D721Med (cell line): Measurements from ENCODE around the gene HES3.
"Not testable (repeated sequence)": the region's sequence is repeated elsewhere in the genome, so short reads cannot be mapped to it uniquely, and the experiment has no call there.

Source experiments
- DNase-seq: peaks from one replicate; pipeline ENCODE4 v3.0.0; 2011; ENCODE audit warnings: low spot score; ENCODE audit not compliant: insufficient read length
- FAIRE-seq: peaks from 2 replicates; lab custom pipeline; 2011; peaks lifted over from hg19 to GRCh38; lab: Jason Lieb, UNC
- CTCF ChIP-seq: IDR thresholded peaks from 2 replicates; pipeline ENCODE4 v1.5.1; 2012; ENCODE audit warnings: mild to moderate bottlenecking, control low read depth; ENCODE audit not compliant: insufficient read depth; ENCODE audit errors: missing control alignments

The HES3 gene

GRCh38 chr1:6210591-6211355 lies 33.2 kb upstream of the HES3 start:
- DNase-seq: no peak
- no peak for FAIRE-seq

DNA sequence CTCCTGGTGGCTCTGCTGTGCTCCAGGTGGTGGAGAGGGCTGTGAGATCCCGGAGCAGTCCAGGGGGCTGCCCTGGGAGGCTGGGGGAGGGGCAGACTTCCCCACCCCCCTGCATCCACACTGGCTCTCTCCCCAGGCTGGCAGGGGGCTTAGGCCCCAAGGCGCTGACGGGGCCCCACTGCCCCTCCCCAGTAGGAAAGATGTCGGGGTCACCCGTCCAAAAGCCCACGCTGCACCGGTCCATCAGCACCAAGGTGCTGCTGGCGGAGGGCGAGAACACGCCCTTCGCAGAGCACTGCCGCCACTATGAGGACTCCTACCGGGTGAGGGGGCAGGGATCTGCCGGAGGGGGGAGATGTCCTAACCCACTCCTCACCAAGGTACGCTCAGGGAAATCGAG lies 32.2 kb upstream of the HES3 start:
- FAIRE-seq: no peak
- DNase-seq: no peak

More at GRCh38 chr1:6210591-6211355, 33.2 kb upstream of the HES3 start:
- TF ChIP-seq CTCF: no peak

GRCh38 chr1:6212193-6212959 lies 31.6 kb upstream of the HES3 start:
- DNase-seq (no peak), FAIRE-seq (no peak)
- TF ChIP-seq CTCF: no peak

More for the DNA sequence above, 32.2 kb upstream of the HES3 start:
- no peak for TF ChIP-seq CTCF

- DNase-seq (no peak), FAIRE-seq (no peak)
- no peak for TF ChIP-seq CTCF
Measured at GRCh38 chr1:6218375-6219164, 25.4 kb upstream of the HES3 start.

DNA sequence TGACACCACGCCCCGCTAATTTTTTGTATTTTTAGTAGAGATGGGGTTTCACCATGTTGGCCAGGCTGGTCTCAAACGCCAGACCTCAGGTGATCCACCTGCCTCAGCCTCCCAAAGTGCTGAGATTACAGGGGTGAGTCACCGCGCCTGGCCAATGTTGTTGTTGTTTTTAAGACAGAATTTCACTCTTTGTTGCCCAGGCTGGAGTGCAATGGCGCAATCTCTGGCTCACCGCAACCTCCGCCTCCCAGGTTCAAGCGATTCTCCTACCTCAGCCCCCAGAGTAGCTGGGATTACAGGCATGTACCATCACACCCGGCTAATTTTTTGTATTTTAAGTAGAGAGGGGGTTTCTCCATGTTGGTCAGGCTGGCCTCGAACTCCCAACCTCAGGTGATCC lies 24.3 kb upstream of the HES3 start:
- not testable (repeated sequence) for DNase-seq, FAIRE-seq

DNA sequence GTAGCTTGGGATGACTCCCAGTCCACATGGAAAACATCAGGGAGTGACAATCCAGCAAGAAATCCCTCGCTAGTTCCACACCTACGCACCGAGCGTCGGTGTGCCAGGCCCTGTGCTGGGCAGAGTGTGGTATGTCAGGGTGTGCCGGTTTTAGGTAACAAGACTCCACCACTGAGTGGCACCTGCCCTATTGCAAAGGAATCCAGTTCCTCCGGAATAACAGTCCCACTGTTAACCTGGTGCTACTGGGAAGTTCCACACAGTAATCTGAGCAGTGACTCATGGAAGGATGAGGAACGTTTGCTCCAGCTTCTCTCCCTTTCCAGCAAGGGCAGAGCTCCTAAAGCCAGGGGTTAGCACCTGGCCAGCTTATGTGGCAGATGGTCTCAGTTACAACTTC lies 23.7 kb upstream of the HES3 start:
- FAIRE-seq (no peak), DNase-seq (no peak)
- TF ChIP-seq CTCF: no peak

GRCh38 chr1:6221210-6221784 lies 22.7 kb upstream of the HES3 start:
- TF ChIP-seq CTCF: no peak
- FAIRE-seq (no peak), DNase-seq (no peak)
